ENCODE measurements around the gene DYNC1H1. TPM values are rescaled to one million over a fixed set of nuclear protein-coding genes. Genes with fewer than 3 reads are reported as not detected.
"Not testable (repeated sequence)": the region's sequence is repeated elsewhere in the genome, so short reads cannot be mapped to it uniquely, and the experiment has no call there.

Gene DYNC1H1
- total and polyA plus RNA-seq, 2 experiments from 2014 or later = 158 to 434 TPM

- no peaks in the 10 kb centered on the region for H3K27me3 ChIP-seq
- H3K27ac ChIP-seq = no peak overlapping the region
- no peak for TF ChIP-seq CTCF (IDR thresholded peaks at IDR 0.05; ENCODE audit: low read depth, low read length)
- no peak overlapping the region for H3K4me3 ChIP-seq
- peaks cover 49% of the 10 kb centered on the region for H3K36me3 ChIP-seq
- no peaks in the 10 kb centered on the region for H3K9me3 ChIP-seq (ENCODE audit: low read depth)
- DNase-seq (ENCODE audit: low read depth in 1 of 2, low spot score in 1 of 2) = no peak
- peaks cover 5% of the 10 kb centered on the region for H3K4me1 ChIP-seq (ENCODE audit: low read depth)
Measured at GRCh38 chr14:102078831-102079699, 114.7 kb downstream of the DYNC1H1 start.

- peaks cover 11% of the 10 kb centered on the region for H3K4me1 ChIP-seq (ENCODE audit: low read depth)
- H3K36me3 ChIP-seq = peaks cover 54% of the 10 kb centered on the region
- H3K9me3 ChIP-seq (ENCODE audit: low read depth) = no peaks in the 10 kb centered on the region
- no peak overlapping the region for H3K4me3 ChIP-seq
- DNase-seq (ENCODE audit: low read depth in 1 of 2, low spot score in 1 of 2) = no peak
- H3K27ac ChIP-seq = no peak overlapping the region
- no peaks in the 10 kb centered on the region for H3K27me3 ChIP-seq
- no peak for TF ChIP-seq CTCF (IDR thresholded peaks at IDR 0.05; ENCODE audit: low read depth, low read length)
Measured at GRCh38 chr14:102079700-102079979, 115.3 kb downstream of the DYNC1H1 start.

GRCh38 chr14:102080183-102081080 is 116.1 kb downstream of the DYNC1H1 start:
- Histone ChIP-seq H3K27me3 (no peaks in the 10 kb centered on the region), H3K36me3 (peaks cover 61% of the 10 kb centered on the region), H3K4me1 (ENCODE audit: low read depth) (peaks cover 17% of the 10 kb centered on the region), H3K4me3 (no peak overlapping the region), H3K27ac (peak overlapping the region; percentile 21), H3K9me3 (ENCODE audit: low read depth) (no peaks in the 10 kb centered on the region)
- TF ChIP-seq CTCF (IDR thresholded peaks at IDR 0.05; ENCODE audit: low read depth, low read length) = no peak
- no peak for DNase-seq (ENCODE audit: low read depth in 1 of 2, low spot score in 1 of 2)

- no peak for DNase-seq (ENCODE audit: low read depth in 1 of 2, low spot score in 1 of 2)
- Histone ChIP-seq H3K36me3 (peaks cover 63% of the 10 kb centered on the region), H3K27me3 (no peaks in the 10 kb centered on the region), H3K9me3 (ENCODE audit: low read depth) (no peaks in the 10 kb centered on the region), H3K27ac (no peak overlapping the region), H3K4me1 (ENCODE audit: low read depth) (peaks cover 17% of the 10 kb centered on the region), H3K4me3 (no peak overlapping the region)
- no peak for TF ChIP-seq CTCF (IDR thresholded peaks at IDR 0.05; ENCODE audit: low read depth, low read length)
Measured at GRCh38 chr14:102081231-102082080, 117.1 kb downstream of the DYNC1H1 start.

GRCh38 chr14:102084522-102084921 is 120.1 kb downstream of the DYNC1H1 start:
- H3K27me3 ChIP-seq; H3K9me3 ChIP-seq (ENCODE audit: low read depth); DNase-seq (ENCODE audit: low read depth in 1 of 2, low spot score in 1 of 2); H3K27ac ChIP-seq: not testable (repeated sequence)
- Histone ChIP-seq H3K36me3 (peaks cover 58% of the 10 kb centered on the region), H3K4me1 (ENCODE audit: low read depth) (peaks cover 25% of the 10 kb centered on the region), H3K4me3 (peak overlapping the region; percentile 85)
